ENCODE data around the gene C17orf107. TPM values are rescaled to one million over a fixed set of nuclear protein-coding genes. Genes with fewer than 3 reads are reported as not detected.

The C17orf107 gene
- total and polyA plus RNA-seq, 2 of the 13 experiments (the other 11 are each of a cell fraction or from before 2014, with no cell fraction given), result 0.20 to 0.59 TPM

DNA sequence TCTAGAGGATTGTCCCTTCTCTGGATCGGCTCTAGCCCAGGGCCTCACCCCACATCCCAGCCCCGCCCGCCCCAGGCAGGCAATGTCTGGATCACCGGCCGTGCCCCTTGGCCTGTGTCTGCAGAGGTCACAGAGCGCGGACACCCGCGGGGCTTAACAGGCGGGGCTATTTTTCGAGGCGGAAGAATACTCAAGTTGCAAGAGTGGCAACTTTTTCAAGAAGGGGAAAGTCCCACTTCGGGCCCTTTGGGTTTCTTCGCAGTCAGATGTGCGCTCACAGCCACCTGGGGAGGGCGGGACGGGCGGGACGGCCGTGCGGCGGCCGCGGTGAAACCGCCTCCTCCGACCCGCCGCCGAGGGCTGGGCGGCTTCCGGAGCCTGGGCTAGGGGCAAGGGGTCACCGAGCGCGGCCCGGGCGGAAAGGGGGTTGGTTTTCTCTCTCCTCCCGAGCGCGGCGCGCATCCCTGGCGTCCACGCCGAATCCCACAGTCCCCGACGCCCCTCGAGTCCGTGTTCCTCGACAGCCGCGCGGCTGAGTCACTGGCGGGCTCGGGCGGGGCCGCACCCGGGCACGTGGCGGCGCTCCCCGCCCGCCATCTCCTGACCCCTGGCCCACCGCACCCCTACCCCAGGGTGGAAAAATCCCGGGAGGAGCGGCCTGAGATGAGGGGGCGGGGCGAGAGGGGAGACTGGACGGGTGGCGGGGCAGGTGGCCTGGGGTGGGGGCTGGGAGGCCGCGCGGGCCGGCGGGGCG, 50.2 kb downstream of the C17orf107 start (continued):
- TF ChIP-seq RBFOX2 (IDR thresholded peaks at IDR 0.05; ENCODE audit: low read depth, low read length) (peak; percentile 94), ARHGAP35 (CRISPR knock-in tag; IDR thresholded peaks at IDR 0.05; ENCODE audit: borderline replicate concordance) (no peak), SSRP1 (CRISPR knock-in tag; IDR thresholded peaks at IDR 0.05) (no peak), ZMYM2 (CRISPR knock-in tag; IDR thresholded peaks at IDR 0.05) (0 out of 2 replicates have a peak, but pooled peaks have one; percentile 55), KLF12 (CRISPR knock-in tag; IDR thresholded peaks at IDR 0.05; ENCODE audit: borderline replicate concordance) (peak; percentile 61; the same call in 1 of the 2 replicates), MAZ (IDR thresholded peaks at IDR 0.05; ENCODE audit: borderline replicate concordance, low read depth, low read length) (peak; percentile 56; the same call in 1 of the 2 replicates), MAZ (CRISPR knock-in tag; IDR thresholded peaks at IDR 0.05; ENCODE audit: low read depth) (peak; percentile 81), ZNF30 (CRISPR knock-in tag; IDR thresholded peaks at IDR 0.05) (no peak), REL (CRISPR knock-in tag; conservative IDR thresholded peaks at IDR 0.05) (peak; percentile 91), BHLHE40 (IDR thresholded peaks at IDR 0.05; ENCODE audit: low read length) (peak; percentile 88), ETV5 (CRISPR knock-in tag; IDR thresholded peaks at IDR 0.05; ENCODE audit: borderline replicate concordance) (peak; percentile 71), ATF6 (CRISPR knock-in tag; conservative IDR thresholded peaks at IDR 0.05) (no peak), ZFAT (CRISPR knock-in tag; conservative IDR thresholded peaks at IDR 0.05) (no peak), ZNF224 (CRISPR knock-in tag; IDR thresholded peaks at IDR 0.05) (no peak), ZGPAT (CRISPR knock-in tag; IDR thresholded peaks at IDR 0.05) (peak; percentile 84), ZBTB7B (CRISPR knock-in tag; IDR thresholded peaks at IDR 0.05) (peak; percentile 79; the same call in 1 of the 2 replicates), KDM2A (CRISPR knock-in tag; IDR thresholded peaks at IDR 0.05; ENCODE audit: borderline replicate concordance, low read depth) (peak; percentile 16; the same call in 1 of the 2 replicates), ZNF33B (CRISPR knock-in tag; IDR thresholded peaks at IDR 0.05) (0 out of 2 replicates have a peak, but pooled peaks have one; percentile 70), BORCS8-MEF2B (CRISPR knock-in tag; IDR thresholded peaks at IDR 0.05) (peak; percentile 67), KDM5B (CRISPR knock-in tag; IDR thresholded peaks at IDR 0.05; ENCODE audit: borderline replicate concordance) (peak; percentile 81; the same call in 1 of the 2 replicates)
- TF ChIP-seq, protein P1, sequence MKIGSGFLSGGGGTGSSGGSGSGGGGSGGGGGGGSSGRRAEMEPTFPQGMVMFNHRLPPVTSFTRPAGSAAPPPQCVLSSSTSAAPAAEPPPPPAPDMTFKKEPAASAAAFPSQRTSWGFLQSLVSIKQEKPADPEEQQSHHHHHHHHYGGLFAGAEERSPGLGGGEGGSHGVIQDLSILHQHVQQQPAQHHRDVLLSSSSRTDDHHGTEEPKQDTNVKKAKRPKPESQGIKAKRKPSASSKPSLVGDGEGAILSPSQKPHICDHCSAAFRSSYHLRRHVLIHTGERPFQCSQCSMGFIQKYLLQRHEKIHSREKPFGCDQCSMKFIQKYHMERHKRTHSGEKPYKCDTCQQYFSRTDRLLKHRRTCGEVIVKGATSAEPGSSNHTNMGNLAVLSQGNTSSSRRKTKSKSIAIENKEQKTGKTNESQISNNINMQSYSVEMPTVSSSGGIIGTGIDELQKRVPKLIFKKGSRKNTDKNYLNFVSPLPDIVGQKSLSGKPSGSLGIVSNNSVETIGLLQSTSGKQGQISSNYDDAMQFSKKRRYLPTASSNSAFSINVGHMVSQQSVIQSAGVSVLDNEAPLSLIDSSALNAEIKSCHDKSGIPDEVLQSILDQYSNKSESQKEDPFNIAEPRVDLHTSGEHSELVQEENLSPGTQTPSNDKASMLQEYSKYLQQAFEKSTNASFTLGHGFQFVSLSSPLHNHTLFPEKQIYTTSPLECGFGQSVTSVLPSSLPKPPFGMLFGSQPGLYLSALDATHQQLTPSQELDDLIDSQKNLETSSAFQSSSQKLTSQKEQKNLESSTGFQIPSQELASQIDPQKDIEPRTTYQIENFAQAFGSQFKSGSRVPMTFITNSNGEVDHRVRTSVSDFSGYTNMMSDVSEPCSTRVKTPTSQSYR (CRISPR knock-in tag; IDR thresholded peaks at IDR 0.05; ENCODE audit: borderline replicate concordance), result peak; percentile 66; the same call in 1 of the 2 replicates
- TF ChIP-seq, protein P2, sequence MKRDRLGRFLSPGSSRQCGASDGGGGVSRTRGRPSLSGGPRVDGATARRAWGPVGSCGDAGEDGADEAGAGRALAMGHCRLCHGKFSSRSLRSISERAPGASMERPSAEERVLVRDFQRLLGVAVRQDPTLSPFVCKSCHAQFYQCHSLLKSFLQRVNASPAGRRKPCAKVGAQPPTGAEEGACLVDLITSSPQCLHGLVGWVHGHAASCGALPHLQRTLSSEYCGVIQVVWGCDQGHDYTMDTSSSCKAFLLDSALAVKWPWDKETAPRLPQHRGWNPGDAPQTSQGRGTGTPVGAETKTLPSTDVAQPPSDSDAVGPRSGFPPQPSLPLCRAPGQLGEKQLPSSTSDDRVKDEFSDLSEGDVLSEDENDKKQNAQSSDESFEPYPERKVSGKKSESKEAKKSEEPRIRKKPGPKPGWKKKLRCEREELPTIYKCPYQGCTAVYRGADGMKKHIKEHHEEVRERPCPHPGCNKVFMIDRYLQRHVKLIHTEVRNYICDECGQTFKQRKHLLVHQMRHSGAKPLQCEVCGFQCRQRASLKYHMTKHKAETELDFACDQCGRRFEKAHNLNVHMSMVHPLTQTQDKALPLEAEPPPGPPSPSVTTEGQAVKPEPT (CRISPR knock-in tag; IDR thresholded peaks at IDR 0.05; ENCODE audit: low read depth), result peak; percentile 81; the same call in 1 of the 2 replicates

Data from HepG2 (cell line).